HG02623 (cell line): ENCODE data around the gene GMPR2.

ENCODE experiments used
- ATAC-seq: cut with Tn5 transposase; IDR thresholded peaks from one replicate; pipeline ENCODE4 v1.9.1; 2021; ENCODE audit warnings: moderate library complexity; ENCODE audit not compliant: unreplicated experiment

Gene GMPR2

DNA sequence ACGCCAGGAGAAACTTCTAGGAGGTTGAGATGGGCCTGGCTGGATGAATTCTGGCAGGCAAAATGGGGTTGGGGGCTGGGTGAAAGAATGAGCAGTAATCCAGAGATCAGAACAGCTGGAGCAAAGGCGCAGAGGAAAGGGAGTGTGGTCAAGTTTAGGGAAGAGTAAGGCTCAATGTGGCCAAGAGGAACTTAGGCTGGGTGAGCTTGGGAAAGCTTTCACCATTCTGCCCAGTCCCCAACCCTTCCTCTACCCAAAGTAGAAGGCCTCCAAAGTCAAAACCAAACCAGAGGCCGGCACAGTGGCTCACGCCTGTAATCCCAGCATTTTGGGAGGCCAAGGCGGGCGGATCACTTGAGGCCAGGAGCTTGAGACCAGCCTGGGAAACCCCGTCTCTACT, 48.9 kb downstream of the GMPR2 start:
- no peak for ATAC-seq

- ATAC-seq: no peak
Observed at GRCh38 chr14:24282736-24283135, 50.0 kb downstream of the GMPR2 start.

- ATAC-seq: no peak
Observed at GRCh38 chr14:24283796-24284460, 51.2 kb downstream of the GMPR2 start.

DNA sequence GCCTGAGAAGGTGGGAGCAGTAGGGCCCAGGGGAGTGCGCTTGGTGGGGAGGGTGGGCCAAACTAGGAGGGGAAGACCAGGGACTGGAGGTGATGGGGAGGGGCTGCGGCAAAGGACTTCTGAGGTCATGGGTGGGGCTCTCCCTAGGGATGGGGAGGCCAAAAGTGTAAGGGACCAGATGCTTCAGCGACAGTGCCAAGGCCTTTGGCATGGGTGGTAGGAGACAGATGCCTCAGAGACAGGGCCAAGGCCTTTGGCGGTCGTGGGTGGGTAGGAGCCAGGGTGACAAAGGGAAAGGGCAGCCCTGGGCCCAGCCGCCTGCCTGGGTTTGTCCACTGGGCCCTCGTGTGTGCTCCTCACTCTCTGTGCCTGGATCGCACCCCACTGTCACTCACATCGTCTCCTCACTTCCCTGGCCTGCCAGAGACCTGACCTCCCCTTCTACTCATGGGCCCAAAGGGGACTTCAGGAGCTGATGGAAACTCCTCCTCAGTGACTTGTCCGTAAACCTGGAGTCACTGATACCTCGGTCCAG, 51.8 kb downstream of the GMPR2 start:
- ATAC-seq: no peak

GRCh38 chr14:24285351-24285750, 52.6 kb downstream of the GMPR2 start:
- ATAC-seq: no peak

- no peak for ATAC-seq
Observed at GRCh38 chr14:24286996-24287395, 54.3 kb downstream of the GMPR2 start.
